Neural cell (in vitro differentiated cells): Measurements from ENCODE around the gene ABHD8. TPM values are rescaled to one million over a fixed set of nuclear protein-coding genes. Genes with fewer than 3 reads are reported as not detected.

Experiments used
- H2AFZ ChIP-seq: fragments of 200-600, 300-800 bp; sonication (generic), shearing (Covaris generic); 2 replicates; pipeline ENCODE4 v1.6.0; 2014; ENCODE audit warnings: low read depth, mild to moderate bottlenecking, antibody characterized with exemption, low read length, moderate library complexity
- H3F3A ChIP-seq: fragments of 200-600 bp; shearing (Covaris generic); 2 replicates; pipeline ENCODE4 v1.6.1; 2016; ENCODE audit warnings: mild to moderate bottlenecking, moderate library complexity, mixed read lengths, antibody characterized with exemption, low read length; ENCODE audit not compliant: insufficient read depth, poor library complexity, severe bottlenecking
- H3K27ac ChIP-seq: fragments of 200-600, 300-800 bp; sonication (generic), shearing (Covaris generic); 2 replicates; pipeline ENCODE4 v1.5.1; 2014; ENCODE audit warnings: mild to moderate bottlenecking, low read length, moderate library complexity
- H3K27me3 ChIP-seq: fragments of 300-800, 200-600 bp; sonication (generic), shearing (Covaris generic); 2 replicates; pipeline ENCODE4 v1.6.0; 2014; ENCODE audit warnings: mild to moderate bottlenecking, low read depth, low read length, moderate library complexity; ENCODE audit not compliant: insufficient read depth
- H3K36me3 ChIP-seq: fragments of 300-800, 200-600 bp; sonication (generic), shearing (Covaris generic); 2 replicates; pipeline ENCODE4 v1.5.1; 2014; ENCODE audit warnings: mild to moderate bottlenecking, antibody characterized with exemption, low read length, moderate library complexity; ENCODE audit not compliant: insufficient read depth
- H3K4me2 ChIP-seq: fragments of 300-800, 200-600 bp; sonication (generic), shearing (Covaris generic); 2 replicates; pipeline ENCODE4 v1.6.0; 2014; ENCODE audit warnings: mild to moderate bottlenecking, low read length
- H3K4me3 ChIP-seq: fragments of 300-800, 200-600 bp; sonication (generic), shearing (Covaris generic); 2 replicates; pipeline ENCODE4 v1.5.1; 2014; ENCODE audit warnings: mild to moderate bottlenecking, low read length, moderate library complexity
- H3K79me2 ChIP-seq: fragments of 200-600 bp; shearing (Covaris generic); replicated peaks from 2 replicates; pipeline ENCODE4 v1.6.0; 2014; ENCODE audit warnings: mild to moderate bottlenecking, low read length, moderate library complexity; ENCODE audit not compliant: insufficient read depth
- H3K9ac ChIP-seq: fragments of 300-800, 200-600 bp; sonication (generic), shearing (Covaris generic); 2 replicates; pipeline ENCODE4 v1.6.1; 2016; ENCODE audit warnings: mild to moderate bottlenecking, low read length, mixed read lengths
- H3K9me2 ChIP-seq: fragments of 200-600 bp; shearing (Covaris generic); 2 replicates; pipeline ENCODE4 v1.6.1; 2016; ENCODE audit warnings: mild to moderate bottlenecking, low read length, mixed read lengths; ENCODE audit not compliant: insufficient read depth
- H3K9me3 ChIP-seq: fragments of 200-600, 300-800 bp; sonication (generic), shearing (Covaris generic); 2 replicates; pipeline ENCODE4 v1.6.1; 2016; ENCODE audit warnings: mild to moderate bottlenecking, mixed run types, low read length, moderate library complexity, mixed read lengths
- H4K20me1 ChIP-seq: fragments of 200-600 bp; shearing (Covaris generic); 2 replicates; pipeline ENCODE4 v1.6.1; 2016; ENCODE audit warnings: mild to moderate bottlenecking, mixed run types; ENCODE audit not compliant: insufficient read depth
- EP300 ChIP-seq: fragments of 450-650 bp; conservative IDR thresholded peaks from 2 replicates; pipeline ENCODE4 v1.6.1; 2014; ENCODE audit warnings: antibody characterized with exemption, mild to moderate bottlenecking, moderate library complexity; ENCODE audit not compliant: poor library complexity, severe bottlenecking
- EZH2 ChIP-seq: fragments of 200-600, 300-800 bp; shearing (Covaris generic), sonication (generic); IDR thresholded peaks from 2 replicates; pipeline ENCODE4 v1.6.1; 2014; ENCODE audit warnings: antibody characterized with exemption, low read length, borderline replicate concordance, mild to moderate bottlenecking; ENCODE audit not compliant: insufficient read depth, poor library complexity, severe bottlenecking
- MXI1 ChIP-seq: fragments of 450-650 bp; conservative IDR thresholded peaks from 2 replicates; pipeline ENCODE4 v1.6.1; 2014; ENCODE audit warnings: antibody characterized with exemption, mild to moderate bottlenecking; ENCODE audit not compliant: poor library complexity, severe bottlenecking
- POLR2AphosphoS5 ChIP-seq: IDR thresholded peaks from 2 replicates; pipeline ENCODE4 v1.6.1; 2012
- RAD21 ChIP-seq: fragments of 450-650 bp; conservative IDR thresholded peaks from 2 replicates; pipeline ENCODE4 v1.6.1; 2014; ENCODE audit warnings: antibody characterized with exemption, mild to moderate bottlenecking, moderate library complexity
- SMC3 ChIP-seq: fragments of 450-650 bp; conservative IDR thresholded peaks from 2 replicates; pipeline ENCODE4 v1.6.1; 2014; ENCODE audit warnings: antibody characterized with exemption, mild to moderate bottlenecking, moderate library complexity; ENCODE audit not compliant: poor library complexity
- TAF1 ChIP-seq: IDR thresholded peaks from 2 replicates; pipeline ENCODE4 v1.6.1; 2012; ENCODE audit warnings: low read depth
- polyA plus RNA-seq: library from polyadenylated mRNA; depleted of rRNA; stranded (reverse); fragments of >200 nt; gene quantifications from 2 replicates; pipeline ENCODE4 v1.2.3, GENCODE V29; 2014
- TF ChIP-seq, protein P1 (sequence below): IDR thresholded peaks from 2 replicates; pipeline ENCODE4 v1.6.1; 2012; ENCODE audit warnings: borderline replicate concordance

ABHD8 gene
- polyA plus RNA-seq, 1 donor from 2014 or later, result 28.1 TPM

DNA sequence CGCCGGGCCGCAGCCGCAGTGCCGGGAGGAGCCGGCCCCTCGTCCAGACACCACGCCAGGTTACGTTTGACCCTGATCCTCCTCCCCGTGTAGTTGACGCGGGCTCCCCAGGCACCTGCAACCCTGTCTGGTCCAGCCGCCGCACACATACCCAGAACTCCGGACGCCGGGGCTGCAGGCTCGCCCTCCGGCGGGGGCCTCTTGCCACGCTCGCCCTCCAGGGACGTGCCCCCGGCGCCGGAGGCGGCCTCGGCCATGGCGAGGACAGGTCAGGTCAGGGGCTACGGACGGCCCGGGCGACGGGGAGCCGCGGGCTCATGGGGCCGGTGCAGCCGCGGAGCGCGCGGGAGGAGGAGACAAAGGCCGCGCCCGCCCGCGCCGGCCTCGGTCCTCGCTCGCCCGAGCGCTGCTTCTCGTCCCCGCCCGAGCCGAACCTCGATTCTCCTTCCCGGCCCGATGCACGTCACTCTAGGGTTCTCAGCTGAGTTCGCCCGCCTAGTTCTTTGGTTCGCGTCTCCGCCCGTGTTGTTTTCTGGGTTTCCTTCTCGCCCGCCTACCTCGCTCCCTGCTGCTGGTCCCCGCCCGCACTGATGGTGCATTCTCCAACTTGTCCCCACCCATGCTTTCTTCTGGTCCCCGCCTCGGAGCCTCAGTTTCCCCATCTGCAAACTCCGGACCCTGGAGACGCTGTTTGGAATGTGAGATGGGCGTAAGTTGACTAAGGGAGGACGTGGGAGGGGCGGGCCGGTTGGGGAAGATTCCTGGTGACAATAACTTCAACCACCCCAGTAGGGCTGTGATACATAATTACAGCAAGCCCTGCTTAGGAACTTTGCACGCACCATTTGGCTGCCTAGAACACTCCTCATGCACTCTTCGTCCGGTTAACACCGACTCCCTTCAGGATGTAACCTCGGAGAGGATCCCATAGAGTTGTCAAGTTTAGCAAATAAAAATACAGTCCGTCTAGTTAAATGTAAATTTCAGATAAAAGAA lies 31.5 kb upstream of the ABHD8 start, which contains the start of gene ANO8:
TSS of gene ANO8 (minus strand) at position 442 of the 996 bp plus-strand sequence. CDS start at position 257, 185 bp downstream.
- Histone ChIP-seq H3K36me3 (no peaks in the 10 kb centered on the region), H3K27me3 (no peaks in the 10 kb centered on the region), H3K27ac (peak within 1 kb of the TSS; percentile 76), H3K9me3 (no peaks in the 10 kb centered on the region), H3F3A (peaks cover 6% of the 10 kb centered on the region), H2AFZ (peak within 1 kb of the TSS; percentile 80), H3K79me2 (peaks cover 7% of the 10 kb centered on the region), H3K4me3 (peak within 1 kb of the TSS; percentile 91), H3K9me2 (no peaks in the 10 kb centered on the region), H3K9ac (peak within 1 kb of the TSS; percentile 94), H3K4me2 (peak within 1 kb of the TSS; percentile 49), H4K20me1 (no peaks in the 10 kb centered on the region)
- TF ChIP-seq, protein P1, sequence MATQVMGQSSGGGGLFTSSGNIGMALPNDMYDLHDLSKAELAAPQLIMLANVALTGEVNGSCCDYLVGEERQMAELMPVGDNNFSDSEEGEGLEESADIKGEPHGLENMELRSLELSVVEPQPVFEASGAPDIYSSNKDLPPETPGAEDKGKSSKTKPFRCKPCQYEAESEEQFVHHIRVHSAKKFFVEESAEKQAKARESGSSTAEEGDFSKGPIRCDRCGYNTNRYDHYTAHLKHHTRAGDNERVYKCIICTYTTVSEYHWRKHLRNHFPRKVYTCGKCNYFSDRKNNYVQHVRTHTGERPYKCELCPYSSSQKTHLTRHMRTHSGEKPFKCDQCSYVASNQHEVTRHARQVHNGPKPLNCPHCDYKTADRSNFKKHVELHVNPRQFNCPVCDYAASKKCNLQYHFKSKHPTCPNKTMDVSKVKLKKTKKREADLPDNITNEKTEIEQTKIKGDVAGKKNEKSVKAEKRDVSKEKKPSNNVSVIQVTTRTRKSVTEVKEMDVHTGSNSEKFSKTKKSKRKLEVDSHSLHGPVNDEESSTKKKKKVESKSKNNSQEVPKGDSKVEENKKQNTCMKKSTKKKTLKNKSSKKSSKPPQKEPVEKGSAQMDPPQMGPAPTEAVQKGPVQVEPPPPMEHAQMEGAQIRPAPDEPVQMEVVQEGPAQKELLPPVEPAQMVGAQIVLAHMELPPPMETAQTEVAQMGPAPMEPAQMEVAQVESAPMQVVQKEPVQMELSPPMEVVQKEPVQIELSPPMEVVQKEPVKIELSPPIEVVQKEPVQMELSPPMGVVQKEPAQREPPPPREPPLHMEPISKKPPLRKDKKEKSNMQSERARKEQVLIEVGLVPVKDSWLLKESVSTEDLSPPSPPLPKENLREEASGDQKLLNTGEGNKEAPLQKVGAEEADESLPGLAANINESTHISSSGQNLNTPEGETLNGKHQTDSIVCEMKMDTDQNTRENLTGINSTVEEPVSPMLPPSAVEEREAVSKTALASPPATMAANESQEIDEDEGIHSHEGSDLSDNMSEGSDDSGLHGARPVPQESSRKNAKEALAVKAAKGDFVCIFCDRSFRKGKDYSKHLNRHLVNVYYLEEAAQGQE, result no peak
- TF ChIP-seq EZH2 (no peak), POLR2AphosphoS5 (peak; percentile 81), EP300 (peak; percentile 45), MXI1 (peak; percentile 69), RAD21 (no peak), SMC3 (no peak)

DNA sequence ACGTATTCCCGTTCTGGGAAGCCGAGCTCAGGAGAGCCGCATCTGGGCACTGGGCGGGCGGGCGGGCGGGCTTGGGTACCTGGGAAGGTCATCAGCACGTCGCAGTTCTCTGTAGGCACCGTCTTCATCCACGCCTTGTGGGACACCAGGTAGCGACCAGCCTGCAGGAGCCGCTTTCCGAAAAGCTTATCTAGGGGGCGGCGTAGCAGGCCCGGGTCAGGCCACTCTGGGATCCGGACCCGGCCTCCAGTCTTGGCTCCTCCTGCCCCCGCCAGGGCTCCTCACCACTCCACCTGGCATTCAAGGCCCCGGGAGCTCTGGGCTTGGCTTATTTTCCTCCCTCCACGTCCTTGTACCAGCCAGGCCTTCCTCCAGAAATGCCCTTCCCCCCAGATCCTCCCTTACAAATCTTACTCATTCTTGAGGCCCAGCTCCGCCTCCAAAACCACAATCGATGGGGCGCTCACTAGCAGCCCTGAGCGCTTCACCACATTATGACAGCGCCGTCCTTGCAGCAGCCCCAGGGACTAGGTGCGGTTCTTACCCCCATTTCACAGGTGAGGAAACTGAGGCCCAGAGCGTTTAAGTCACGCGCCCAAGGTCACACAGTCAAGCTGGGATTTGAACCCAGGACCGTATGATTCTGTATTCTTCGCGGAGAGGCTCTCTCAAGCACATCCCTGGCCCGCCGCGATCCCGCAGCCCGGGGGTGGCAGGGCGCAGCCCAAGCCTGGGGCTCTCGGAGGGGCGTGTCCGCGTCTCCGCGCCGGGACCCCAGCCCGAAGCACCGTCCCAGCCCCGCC lies 30.6 kb upstream of the ABHD8 start:
- Histone ChIP-seq H3F3A (peaks cover 6% of the 10 kb centered on the region), H3K9ac (peak overlapping the region; percentile 94), H3K36me3 (no peaks in the 10 kb centered on the region), H3K4me3 (peak overlapping the region; percentile 91), H3K79me2 (peaks cover 7% of the 10 kb centered on the region), H3K9me3 (no peaks in the 10 kb centered on the region), H3K9me2 (no peaks in the 10 kb centered on the region), H4K20me1 (no peaks in the 10 kb centered on the region), H2AFZ (peak overlapping the region; percentile 80), H3K27ac (peak overlapping the region; percentile 76), H3K4me2 (peak overlapping the region; percentile 49), H3K27me3 (no peaks in the 10 kb centered on the region)
- no peak for TF ChIP-seq RAD21
- TF ChIP-seq POLR2AphosphoS5, result no peak
- no peak for TF ChIP-seq TAF1
- no peak for TF ChIP-seq EP300
- TF ChIP-seq, protein P1, result no peak
- TF ChIP-seq EZH2, result no peak
- no peak for TF ChIP-seq MXI1
